Activated T-cell treated with anti-CD3 and anti-CD28 coated beads, Interleukin-2, amount 50 U/mL, for 1 hour (primary cell): ENCODE results near the gene CATSPERZ.

ENCODE experiments used
- DNase-seq: peaks from one replicate; pipeline ENCODE4 v3.0.0-alpha.2; 2020

The CATSPERZ gene

GRCh38 chr11:64342869-64343745 lies 42.9 kb downstream of the CATSPERZ start:
- DNase-seq: no peak

GRCh38 chr11:64343767-64344559 lies 43.8 kb downstream of the CATSPERZ start:
- no peak for DNase-seq

- DNase-seq: no peak
Measured at GRCh38 chr11:64344787-64345186, 44.6 kb downstream of the CATSPERZ start.

- DNase-seq: no peak
Measured at GRCh38 chr11:64347193-64347867, 47.2 kb downstream of the CATSPERZ start.

- no peak for DNase-seq
Measured at GRCh38 chr11:64348383-64349024, 48.3 kb downstream of the CATSPERZ start.

- no peak for DNase-seq
Measured at GRCh38 chr11:64349025-64349387, 48.8 kb downstream of the CATSPERZ start.

- DNase-seq: no peak
Measured at GRCh38 chr11:64349404-64349803, 49.2 kb downstream of the CATSPERZ start.

GRCh38 chr11:64351136-64351631 lies 51.0 kb downstream of the CATSPERZ start:
- no peak for DNase-seq

GRCh38 chr11:64352099-64352994 lies 52.2 kb downstream of the CATSPERZ start:
- no peak for DNase-seq

- DNase-seq: no peak
Measured at GRCh38 chr11:64352995-64353714, 53.0 kb downstream of the CATSPERZ start.

GRCh38 chr11:64353715-64354506 lies 53.8 kb downstream of the CATSPERZ start:
- DNase-seq: no peak
